D721Med (cell line): Measurements from ENCODE around the gene SALL3.

Source experiments
- DNase-seq: peaks from one replicate; pipeline ENCODE4 v3.0.0; 2011; ENCODE audit warnings: low spot score; ENCODE audit not compliant: insufficient read length
- FAIRE-seq: peaks from 2 replicates; lab custom pipeline; 2011; peaks lifted over from hg19 to GRCh38; lab: Jason Lieb, UNC
- TF ChIP-seq, protein P1 (sequence below): IDR thresholded peaks from 2 replicates; pipeline ENCODE4 v1.5.1; 2012; ENCODE audit warnings: mild to moderate bottlenecking, control low read depth; ENCODE audit not compliant: insufficient read depth; ENCODE audit errors: missing control alignments

Gene SALL3

DNA sequence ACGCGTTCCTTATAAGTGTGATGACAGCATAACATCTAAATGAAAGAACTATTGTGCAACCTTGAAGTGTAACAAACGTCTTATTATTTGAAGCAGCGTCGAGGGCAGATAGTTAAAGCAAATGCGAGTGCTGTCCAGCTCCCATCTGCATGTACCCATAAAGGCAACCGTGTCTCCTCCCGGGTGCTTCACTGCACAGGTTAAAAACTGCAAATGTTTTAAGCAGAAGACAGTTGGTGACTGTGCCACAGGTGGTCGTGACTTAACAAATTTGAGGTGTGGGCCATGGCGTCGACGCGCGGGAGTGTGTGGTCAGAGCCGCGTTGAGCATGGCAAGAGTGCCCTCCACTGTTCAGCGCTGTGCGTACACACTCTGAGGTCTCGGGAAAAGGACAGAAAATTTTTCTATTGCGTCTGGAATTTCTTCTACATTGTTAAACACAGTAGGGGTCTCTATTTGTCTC, 6.4 kb downstream of the SALL3 start:
- DNase-seq (no peak), FAIRE-seq (peak; percentile 91)
- TF ChIP-seq, protein P1, sequence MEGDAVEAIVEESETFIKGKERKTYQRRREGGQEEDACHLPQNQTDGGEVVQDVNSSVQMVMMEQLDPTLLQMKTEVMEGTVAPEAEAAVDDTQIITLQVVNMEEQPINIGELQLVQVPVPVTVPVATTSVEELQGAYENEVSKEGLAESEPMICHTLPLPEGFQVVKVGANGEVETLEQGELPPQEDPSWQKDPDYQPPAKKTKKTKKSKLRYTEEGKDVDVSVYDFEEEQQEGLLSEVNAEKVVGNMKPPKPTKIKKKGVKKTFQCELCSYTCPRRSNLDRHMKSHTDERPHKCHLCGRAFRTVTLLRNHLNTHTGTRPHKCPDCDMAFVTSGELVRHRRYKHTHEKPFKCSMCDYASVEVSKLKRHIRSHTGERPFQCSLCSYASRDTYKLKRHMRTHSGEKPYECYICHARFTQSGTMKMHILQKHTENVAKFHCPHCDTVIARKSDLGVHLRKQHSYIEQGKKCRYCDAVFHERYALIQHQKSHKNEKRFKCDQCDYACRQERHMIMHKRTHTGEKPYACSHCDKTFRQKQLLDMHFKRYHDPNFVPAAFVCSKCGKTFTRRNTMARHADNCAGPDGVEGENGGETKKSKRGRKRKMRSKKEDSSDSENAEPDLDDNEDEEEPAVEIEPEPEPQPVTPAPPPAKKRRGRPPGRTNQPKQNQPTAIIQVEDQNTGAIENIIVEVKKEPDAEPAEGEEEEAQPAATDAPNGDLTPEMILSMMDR = peak; percentile 58

DNA sequence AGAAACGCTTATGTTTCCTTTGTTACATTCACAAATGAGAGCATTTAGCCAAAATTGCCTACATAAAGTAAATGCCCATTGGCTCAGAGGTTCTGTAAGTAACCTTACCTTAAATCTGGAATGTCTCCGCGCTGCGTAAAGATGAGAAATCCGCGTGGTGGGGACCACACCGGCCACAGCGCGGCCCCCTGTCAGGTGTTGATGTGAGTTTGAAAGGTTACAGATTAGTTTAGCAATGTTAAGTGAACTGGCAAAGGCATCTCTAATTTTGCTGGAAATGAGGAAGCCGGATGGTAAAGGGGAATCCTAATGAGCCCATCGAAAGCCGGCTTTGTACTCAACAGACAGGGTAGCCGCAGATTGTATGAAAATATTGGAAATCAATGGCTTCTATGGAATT, 11.8 kb downstream of the SALL3 start:
- FAIRE-seq = no peak

GRCh38 chr18:78992041-78993011, 12.7 kb downstream of the SALL3 start:
- DNase-seq (no peak), FAIRE-seq (no peak)
- TF ChIP-seq, protein P1 = no peak

More for the DNA sequence above, 11.8 kb downstream of the SALL3 start:
- TF ChIP-seq, protein P1 = no peak
- DNase-seq = no peak

DNA sequence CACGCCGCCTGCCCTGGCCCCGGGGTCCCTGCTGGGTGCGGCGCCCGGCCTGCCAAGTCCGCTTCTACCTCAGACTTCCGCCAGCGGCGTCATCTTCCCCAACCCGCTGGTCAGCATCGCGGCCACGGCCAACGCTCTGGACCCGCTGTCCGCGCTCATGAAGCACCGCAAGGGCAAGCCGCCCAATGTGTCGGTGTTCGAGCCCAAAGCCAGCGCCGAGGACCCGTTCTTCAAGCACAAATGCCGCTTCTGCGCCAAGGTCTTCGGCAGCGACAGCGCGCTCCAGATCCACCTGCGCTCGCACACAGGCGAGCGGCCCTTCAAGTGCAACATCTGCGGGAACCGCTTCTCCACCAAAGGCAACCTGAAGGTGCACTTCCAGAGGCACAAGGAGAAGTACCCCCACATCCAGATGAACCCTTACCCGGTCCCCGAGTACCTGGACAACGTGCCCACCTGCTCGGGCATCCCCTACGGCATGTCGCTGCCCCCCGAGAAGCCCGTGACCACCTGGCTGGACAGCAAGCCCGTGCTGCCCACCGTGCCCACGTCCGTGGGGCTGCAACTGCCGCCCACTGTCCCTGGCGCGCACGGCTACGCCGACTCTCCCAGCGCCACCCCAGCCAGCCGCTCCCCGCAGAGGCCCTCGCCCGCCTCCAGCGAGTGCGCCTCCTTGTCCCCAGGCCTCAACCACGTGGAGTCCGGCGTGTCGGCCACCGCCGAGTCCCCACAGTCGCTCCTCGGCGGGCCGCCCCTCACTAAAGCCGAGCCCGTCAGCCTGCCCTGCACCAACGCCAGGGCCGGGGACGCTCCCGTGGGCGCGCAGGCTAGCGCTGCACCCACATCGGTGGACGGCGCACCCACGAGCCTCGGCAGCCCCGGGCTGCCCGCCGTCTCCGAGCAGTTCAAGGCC, 13.7 kb downstream of the SALL3 start:
- no peak for FAIRE-seq
- TF ChIP-seq, protein P1 = no peak

DNA sequence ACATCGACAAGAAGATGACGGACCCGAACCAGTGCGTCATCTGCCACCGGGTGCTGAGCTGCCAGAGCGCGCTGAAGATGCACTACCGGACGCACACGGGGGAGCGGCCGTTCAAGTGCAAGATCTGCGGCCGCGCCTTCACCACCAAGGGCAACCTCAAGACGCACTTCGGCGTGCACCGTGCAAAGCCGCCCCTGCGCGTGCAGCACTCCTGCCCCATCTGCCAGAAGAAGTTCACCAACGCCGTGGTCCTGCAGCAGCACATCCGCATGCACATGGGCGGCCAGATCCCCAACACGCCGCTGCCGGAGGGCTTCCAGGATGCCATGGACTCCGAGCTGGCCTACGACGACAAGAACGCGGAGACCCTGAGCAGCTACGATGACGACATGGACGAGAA, 14.4 kb downstream of the SALL3 start:
- TF ChIP-seq, protein P1 = no peak
- DNase-seq (no peak), FAIRE-seq (no peak)

More for the DNA sequence above, 13.7 kb downstream of the SALL3 start:
- DNase-seq = no peak

DNA sequence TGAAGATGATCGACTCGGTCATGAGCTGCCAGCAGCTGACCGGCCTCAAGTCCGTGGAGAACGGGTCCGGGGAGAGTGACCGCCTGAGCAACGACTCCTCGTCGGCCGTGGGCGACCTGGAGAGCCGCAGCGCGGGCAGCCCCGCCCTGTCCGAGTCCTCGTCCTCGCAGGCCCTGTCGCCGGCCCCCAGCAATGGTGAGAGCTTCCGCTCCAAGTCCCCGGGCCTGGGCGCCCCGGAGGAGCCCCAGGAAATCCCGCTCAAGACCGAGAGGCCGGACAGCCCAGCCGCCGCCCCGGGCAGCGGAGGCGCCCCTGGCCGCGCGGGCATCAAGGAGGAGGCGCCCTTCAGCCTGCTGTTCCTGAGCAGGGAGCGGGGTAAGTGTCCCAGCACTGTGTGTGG, 14.9 kb downstream of the SALL3 start:
- TF ChIP-seq, protein P1 = no peak
- FAIRE-seq = no peak

More for the DNA sequence above, 14.9 kb downstream of the SALL3 start:
- DNase-seq = no peak
